Activated CD4-positive, alpha-beta T cell treated with anti-CD3 and anti-CD28 coated beads, Interleukin-2, amount 50 U/mL, for 24 hours (primary cell): Measurements from ENCODE around the gene MROH2A.

ENCODE experiments used
- DNase-seq, 2 donors: peaks; one replicate each; pipeline ENCODE4 v3.0.0-alpha.2; 2020; ENCODE audit warnings: low read depth in 1 of 2, low spot score in 1 of 2

MROH2A gene

GRCh38 chr2:233800208-233800607 is 22.1 kb downstream of the MROH2A start:
- DNase-seq = no peak

- no peak for DNase-seq
Observed at GRCh38 chr2:233801357-233802131, 23.4 kb downstream of the MROH2A start.

GRCh38 chr2:233802132-233802815 is 24.1 kb downstream of the MROH2A start:
- no peak for DNase-seq

- DNase-seq = no peak
Observed at GRCh38 chr2:233803292-233803911, 25.3 kb downstream of the MROH2A start.

GRCh38 chr2:233803994-233804393 is 25.9 kb downstream of the MROH2A start:
- DNase-seq = no peak

- no peak for DNase-seq
Observed at GRCh38 chr2:233807215-233807865, 29.2 kb downstream of the MROH2A start.

- no peak for DNase-seq
Observed at GRCh38 chr2:233807966-233808935, 30.1 kb downstream of the MROH2A start.

GRCh38 chr2:233810385-233810784 is 32.3 kb downstream of the MROH2A start:
- no peak for DNase-seq

- no peak for DNase-seq
Observed at GRCh38 chr2:233811087-233811486, 33.0 kb downstream of the MROH2A start.

- no peak for DNase-seq
Observed at GRCh38 chr2:233811732-233812131, 33.6 kb downstream of the MROH2A start.

GRCh38 chr2:233813236-233814055 is 35.3 kb downstream of the MROH2A start:
- no peak for DNase-seq

GRCh38 chr2:233814056-233814835 is 36.1 kb downstream of the MROH2A start:
- DNase-seq = no peak

GRCh38 chr2:233815861-233816260 is 37.7 kb downstream of the MROH2A start:
- no peak for DNase-seq

- no peak for DNase-seq
Observed at GRCh38 chr2:233816334-233816733, 38.2 kb downstream of the MROH2A start.

- DNase-seq = no peak
Observed at GRCh38 chr2:233816771-233817170, 38.6 kb downstream of the MROH2A start.

GRCh38 chr2:233817361-233817911 is 39.3 kb downstream of the MROH2A start:
- DNase-seq = no peak

- DNase-seq = no peak
Observed at GRCh38 chr2:233817995-233818638, 40.0 kb downstream of the MROH2A start.
